ENCODE results near the gene GRAMD4.

Gene GRAMD4

DNA sequence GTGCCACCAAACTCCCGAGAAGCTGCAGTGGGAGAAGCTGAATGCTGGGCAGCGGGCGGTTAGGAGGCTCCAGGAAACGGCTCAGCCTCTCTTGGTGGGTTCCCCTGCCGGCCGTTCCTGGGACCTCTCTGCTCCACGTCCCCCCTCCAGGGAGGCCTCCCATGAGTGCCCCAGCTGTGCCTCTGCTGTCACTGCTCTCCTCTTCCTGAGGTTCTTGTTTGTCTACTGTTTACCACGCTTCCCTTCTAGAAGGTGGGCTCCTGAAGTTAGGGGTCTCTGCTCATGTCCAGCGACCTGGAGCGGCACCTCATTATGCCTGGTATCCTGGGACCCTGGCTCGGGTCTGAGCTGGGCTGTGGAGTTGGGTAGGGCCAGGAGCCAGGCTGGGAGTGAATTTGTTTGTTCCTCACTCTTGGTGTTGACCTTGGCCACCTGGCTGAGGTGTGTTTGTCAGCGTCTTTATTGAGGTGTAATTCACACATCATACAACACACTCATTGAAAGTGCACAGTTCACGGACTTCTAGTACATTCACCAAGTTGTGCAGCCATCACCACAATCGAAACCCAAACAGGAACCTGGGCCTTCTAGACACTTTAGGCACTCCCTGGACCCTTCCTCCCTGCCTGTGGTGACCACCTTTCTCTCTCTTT is 37.8 kb upstream of the GRAMD4 start:
- no peak for DNase-seq (ENCODE audit: low read depth)

DNA sequence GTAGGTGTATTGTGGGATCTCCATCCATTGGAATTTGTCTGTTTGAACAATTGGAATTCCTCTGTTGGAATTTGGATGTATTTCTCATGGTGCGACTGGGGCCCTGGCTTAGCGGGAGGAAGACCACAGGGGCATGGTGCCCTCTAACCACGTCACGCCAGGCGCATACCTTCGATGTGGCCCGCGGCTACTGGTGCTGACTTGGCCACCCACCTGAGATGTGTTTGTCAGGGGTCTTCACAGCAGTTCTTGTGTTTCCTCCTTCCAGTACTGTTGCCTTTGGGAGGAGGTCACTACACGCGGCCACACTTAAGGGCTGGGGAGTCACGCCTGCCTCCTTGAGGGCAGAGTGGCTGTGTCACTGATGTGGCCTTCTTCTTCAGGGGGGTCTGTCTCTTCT is 36.6 kb upstream of the GRAMD4 start:
- no peak for DNase-seq (ENCODE audit: low read depth)

GRCh38 chr22:46584081-46584921 is 35.9 kb upstream of the GRAMD4 start:
- DNase-seq (ENCODE audit: low read depth) = no peak

DNA sequence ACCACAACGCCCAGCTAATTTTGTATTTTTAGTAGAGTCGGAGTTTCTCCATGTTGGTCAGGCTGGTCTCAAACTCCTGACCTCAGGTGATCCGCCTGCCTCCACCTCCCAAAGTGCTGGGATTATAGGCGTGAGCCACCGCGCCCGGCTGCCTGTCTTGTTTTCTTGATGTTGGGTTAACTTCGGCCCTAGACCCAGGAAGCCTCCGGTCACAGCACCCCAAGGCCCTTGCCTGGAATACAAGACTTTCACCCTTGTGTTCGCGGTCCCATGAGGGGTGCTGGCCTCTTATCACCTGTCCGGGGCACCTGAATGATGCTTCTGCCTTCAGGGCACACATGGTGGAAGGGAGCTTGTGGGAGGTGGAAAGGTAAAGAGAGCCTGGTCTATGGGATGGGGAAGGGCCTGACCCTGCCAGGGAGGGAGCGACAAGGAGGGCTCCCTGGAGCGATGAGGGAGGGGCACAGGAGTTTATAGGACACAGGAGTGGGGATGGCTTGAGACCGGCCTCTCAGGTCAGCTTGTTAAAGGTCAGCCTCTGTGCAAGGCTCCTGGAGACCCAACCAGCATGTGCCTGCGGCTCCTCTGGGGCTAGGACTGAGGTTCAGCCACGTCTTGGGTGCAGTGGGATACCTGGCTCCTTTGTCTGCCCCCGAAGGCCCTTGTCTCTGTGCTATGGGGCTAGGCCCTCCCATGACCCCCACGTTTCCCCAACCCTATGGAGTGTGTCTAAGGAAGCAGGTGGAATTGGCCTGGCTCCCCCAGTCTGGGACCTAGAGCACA is 34.7 kb upstream of the GRAMD4 start:
- DNase-seq (ENCODE audit: low read depth) = no peak

GRCh38 chr22:46586123-46586519 is 34.1 kb upstream of the GRAMD4 start:
- no peak for DNase-seq (ENCODE audit: low read depth)

- no peak for DNase-seq (ENCODE audit: low read depth)
Observed at GRCh38 chr22:46586531-46587011, 33.6 kb upstream of the GRAMD4 start.

- no peak for DNase-seq (ENCODE audit: low read depth)
Observed at GRCh38 chr22:46587061-46587460, 33.1 kb upstream of the GRAMD4 start.

DNA sequence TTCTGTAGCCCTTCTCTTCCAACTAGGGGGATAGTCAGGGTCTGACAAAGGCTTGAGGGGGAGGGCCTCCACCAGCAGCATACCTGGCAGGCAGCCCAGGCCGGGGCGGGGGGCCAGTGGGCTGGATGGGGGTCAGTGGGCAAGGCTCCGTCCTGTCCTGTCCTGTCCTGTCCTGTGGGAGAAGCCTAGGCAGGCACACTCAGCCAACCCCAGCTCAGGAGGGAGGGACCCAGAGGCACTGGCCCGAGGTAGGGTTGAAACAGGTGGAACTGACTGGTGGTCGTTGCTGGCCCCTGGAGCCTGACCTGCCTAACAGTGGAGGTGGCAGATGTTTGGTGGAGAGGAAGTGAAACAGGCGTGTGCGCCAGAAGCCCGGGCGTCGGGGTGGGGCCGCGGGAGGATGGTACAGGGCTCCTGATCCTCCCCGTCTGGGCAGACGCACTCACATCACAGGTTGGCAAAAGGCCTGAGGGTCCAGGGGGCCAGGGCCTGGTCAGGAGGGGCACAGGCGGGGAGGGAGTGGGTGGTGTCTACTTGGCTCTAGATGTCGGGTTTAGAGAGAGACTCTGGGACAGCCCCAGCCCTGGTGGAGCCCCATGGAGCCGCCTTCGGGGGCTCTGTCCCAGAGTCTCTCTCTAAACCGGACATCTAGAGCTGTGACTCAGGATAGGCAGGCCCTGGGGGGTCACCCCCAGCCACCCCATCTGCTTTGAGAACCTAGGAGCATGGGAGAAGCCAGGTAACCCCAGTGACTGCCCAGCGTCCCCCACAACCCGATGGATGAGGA is 32.5 kb upstream of the GRAMD4 start:
- no peak for DNase-seq (ENCODE audit: low read depth)

- no peak for DNase-seq (ENCODE audit: low read depth)
Observed at GRCh38 chr22:46588279-46589140, 31.7 kb upstream of the GRAMD4 start.

- DNase-seq (ENCODE audit: low read depth) = no peak
Observed at GRCh38 chr22:46589141-46589748, 30.9 kb upstream of the GRAMD4 start.

- DNase-seq (ENCODE audit: low read depth) = no peak
Observed at GRCh38 chr22:46589871-46590271, 30.3 kb upstream of the GRAMD4 start.

- DNase-seq (ENCODE audit: low read depth) = no peak
Observed at GRCh38 chr22:46590334-46590733, 29.9 kb upstream of the GRAMD4 start.

- no peak for DNase-seq (ENCODE audit: low read depth)
Observed at GRCh38 chr22:46591930-46592329, 28.3 kb upstream of the GRAMD4 start.

DNA sequence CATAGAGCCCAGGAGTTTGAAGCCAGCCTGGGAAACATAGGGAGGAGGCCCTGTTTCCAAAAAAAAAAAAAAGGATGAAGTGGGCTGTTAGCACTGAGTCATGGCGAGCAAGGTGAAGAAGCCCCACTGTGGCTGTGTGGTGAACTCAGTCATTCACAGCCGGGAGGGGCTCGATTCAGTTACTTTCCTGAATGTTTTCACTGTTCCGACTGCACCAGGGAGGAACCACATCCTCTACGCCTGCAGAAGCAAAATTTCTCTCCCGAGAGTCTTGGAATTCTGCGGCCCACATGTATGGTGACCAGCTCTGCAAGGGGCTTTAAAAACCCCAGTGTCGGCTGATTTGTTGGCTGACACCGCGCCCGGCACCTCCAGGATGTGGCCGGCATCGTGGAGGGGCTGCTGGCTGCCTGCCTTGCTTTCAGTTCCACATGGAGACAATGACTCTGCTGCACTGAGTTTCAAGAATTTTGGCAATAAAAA is 27.8 kb upstream of the GRAMD4 start:
- DNase-seq (ENCODE audit: low read depth) = no peak

DNA sequence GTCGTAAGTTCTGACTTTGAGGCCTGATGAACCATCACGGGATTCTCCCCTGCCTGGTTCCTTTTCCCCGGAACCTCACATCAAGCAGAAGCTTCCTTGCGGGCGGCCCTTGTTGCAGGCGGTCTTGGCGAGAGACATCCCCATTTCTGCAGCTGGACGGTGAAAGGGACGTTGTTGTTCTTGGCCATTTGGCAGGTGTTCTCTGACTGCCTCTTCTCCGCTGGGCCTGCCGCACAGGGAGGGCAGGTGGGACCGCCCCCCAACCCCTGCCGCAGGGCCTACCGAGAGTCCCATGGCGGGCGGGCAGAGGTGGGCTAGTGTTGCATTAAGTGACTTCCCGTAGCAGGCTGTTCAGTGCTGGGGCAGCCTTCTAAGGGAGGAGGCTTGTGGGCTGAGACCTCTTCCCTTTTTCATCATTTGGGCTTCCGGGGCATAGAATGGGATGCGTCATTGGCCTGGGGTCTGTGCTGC is 26.9 kb upstream of the GRAMD4 start:
- no peak for DNase-seq (ENCODE audit: low read depth)

- no peak for DNase-seq (ENCODE audit: low read depth)
Observed at GRCh38 chr22:46593996-46594946, 25.9 kb upstream of the GRAMD4 start.

DNA sequence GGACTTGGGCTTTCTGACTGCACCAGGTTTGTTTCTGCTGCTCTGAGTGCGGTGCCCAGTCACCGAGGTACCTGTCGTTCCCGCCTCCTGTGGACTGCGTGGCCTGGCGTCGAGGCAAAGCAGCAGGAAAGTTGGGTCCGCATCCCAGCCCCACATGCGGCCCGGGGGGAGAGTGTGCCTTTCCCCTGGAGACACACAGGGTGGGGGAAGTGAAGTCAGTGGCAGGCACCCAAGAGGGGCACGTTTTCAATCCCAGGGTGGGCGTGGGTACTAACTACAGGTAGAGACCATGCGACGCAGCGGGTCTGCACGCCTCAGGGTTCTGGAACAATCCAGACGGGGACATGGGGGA is 25.3 kb upstream of the GRAMD4 start:
- DNase-seq (ENCODE audit: low read depth) = no peak

GRCh38 chr22:46595545-46595944 is 24.6 kb upstream of the GRAMD4 start:
- no peak for DNase-seq (ENCODE audit: low read depth)

DNA sequence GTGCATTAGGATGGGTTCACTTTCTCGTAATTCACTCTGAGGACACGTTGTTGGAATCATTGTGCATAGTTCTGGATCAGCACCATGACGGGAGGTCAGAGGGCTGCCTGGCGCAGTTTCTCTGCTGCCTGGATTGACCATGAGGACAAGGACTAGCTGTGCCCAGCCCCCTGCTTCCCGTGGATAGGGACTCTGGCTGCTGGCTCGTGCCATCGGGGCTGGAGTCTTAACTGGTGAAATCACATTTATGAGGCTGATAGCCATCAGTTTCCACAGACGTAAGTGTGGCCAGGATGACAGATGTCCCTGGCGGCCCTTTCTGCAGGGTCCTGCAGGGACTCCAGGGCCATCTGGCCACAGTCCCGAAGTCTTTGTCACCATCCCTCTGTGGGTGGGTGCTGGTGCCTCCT is 24.1 kb upstream of the GRAMD4 start:
- no peak for DNase-seq (ENCODE audit: low read depth)

Data from activated T-cell treated with anti-CD3 and anti-CD28 coated beads for 1 hour (primary cell).